ENCODE measurements around the gene SPEG. TPM values are rescaled to one million over a fixed set of nuclear protein-coding genes. Genes with fewer than 3 reads are reported as not detected.

The SPEG gene
- total RNA-seq, 2 experiments from 2014 or later, result 0.46 TPM; not detected in 1

GRCh38 chr2:219447242-219448098, 12.8 kb downstream of the SPEG start:
- ChIA-PET POLR2A (interaction anchor here (0.6 kb wide), 2 partner anchors 55 to 358 kb away, joined by 3 to 4 read pairs; no protein-coding TSS in a partner anchor), CTCF (ENCODE audit: unreplicated experiment) (interaction anchor here (0.9 kb wide), 1 partner anchor 43 kb away, joined by 3 read pairs; no protein-coding TSS in a partner anchor)
- no TSS peak for BruUV-seq (replicated peaks)
- no peaks in the 10 kb centered on the region for H4K20me1 ChIP-seq (ENCODE audit: insufficient read depth, low read length)
- H3K36me3 ChIP-seq (ENCODE audit: insufficient read depth, low read length), result no peaks in the 10 kb centered on the region
- no peaks in the 10 kb centered on the region for H3K79me2 ChIP-seq (ENCODE audit: insufficient read depth, low read depth, low read length)
- intact Hi-C loops (cut with micrococcal nuclease; ENCODE audit: unreplicated experiment), result no loop called here
- H3K9me2 ChIP-seq (ENCODE audit: insufficient read depth, low read length), result no peaks in the 10 kb centered on the region
- H3K4me2 ChIP-seq (ENCODE audit: low read length), result no peak overlapping the region
- TF ChIP-seq CTCF (conservative IDR thresholded peaks at IDR 0.05; ENCODE audit: low read length) (no peak), EZH2phosphoT487 (IDR thresholded peaks at IDR 0.05; ENCODE audit: borderline replicate concordance, low read depth, low read length) (no peak)
- H3K9me3 ChIP-seq (ENCODE audit: low read length), result no peaks in the 10 kb centered on the region
- no peak for DNase-seq (ENCODE audit: low spot score)
- peaks cover 10% of the 10 kb centered on the region for H3K4me1 ChIP-seq (ENCODE audit: insufficient read depth, low read length, poor library complexity, severe bottlenecking)
- no peak overlapping the region for H2AFZ ChIP-seq (ENCODE audit: low read length)
- H3K4me3 ChIP-seq (ENCODE audit: low read depth, low read length, poor library complexity, severe bottlenecking), result no peak overlapping the region
- no peak overlapping the region for H3K27ac ChIP-seq (ENCODE audit: low read depth, low read length, poor library complexity, severe bottlenecking)

- no peaks in the 10 kb centered on the region for H3K79me2 ChIP-seq (ENCODE audit: insufficient read depth, low read depth, low read length)
- peaks cover 10% of the 10 kb centered on the region for H3K4me1 ChIP-seq (ENCODE audit: insufficient read depth, low read length, poor library complexity, severe bottlenecking)
- no TSS peak for BruUV-seq (replicated peaks)
- no peak overlapping the region for H3K4me2 ChIP-seq (ENCODE audit: low read length)
- TF ChIP-seq CTCF (conservative IDR thresholded peaks at IDR 0.05; ENCODE audit: low read length), result no peak
- no peak for TF ChIP-seq EZH2phosphoT487 (IDR thresholded peaks at IDR 0.05; ENCODE audit: borderline replicate concordance, low read depth, low read length)
- no peaks in the 10 kb centered on the region for H3K36me3 ChIP-seq (ENCODE audit: insufficient read depth, low read length)
- no peaks in the 10 kb centered on the region for H3K9me3 ChIP-seq (ENCODE audit: low read length)
- no peaks in the 10 kb centered on the region for H4K20me1 ChIP-seq (ENCODE audit: insufficient read depth, low read length)
- H2AFZ ChIP-seq (ENCODE audit: low read length), result no peak overlapping the region
- H3K4me3 ChIP-seq (ENCODE audit: low read depth, low read length, poor library complexity, severe bottlenecking), result no peak overlapping the region
- ChIA-PET POLR2A (no interaction called here), CTCF (ENCODE audit: unreplicated experiment) (no interaction called here)
- intact Hi-C loops (cut with micrococcal nuclease; ENCODE audit: unreplicated experiment), result no loop called here
- no peaks in the 10 kb centered on the region for H3K9me2 ChIP-seq (ENCODE audit: insufficient read depth, low read length)
- DNase-seq (ENCODE audit: low spot score), result no peak
- no peak overlapping the region for H3K27ac ChIP-seq (ENCODE audit: low read depth, low read length, poor library complexity, severe bottlenecking)
Observed at GRCh38 chr2:219448099-219448775, 13.6 kb downstream of the SPEG start.
